ENCODE results near the gene PDE9A.

The PDE9A gene

GRCh38 chr21:42754270-42754933, 101.0 kb downstream of the PDE9A start:
- DNase-seq (ENCODE audit: low spot score) = no peak
- FAIRE-seq = no peak

GRCh38 chr21:42755031-42755665, 101.7 kb downstream of the PDE9A start:
- no peak for DNase-seq (ENCODE audit: low spot score)
- no peak for FAIRE-seq

- FAIRE-seq (no peak), DNase-seq (ENCODE audit: low spot score) (no peak)
These were observed 102.6 kb downstream of the PDE9A start for GRCh38 chr21:42755766-42756579.

GRCh38 chr21:42756580-42757250, 103.3 kb downstream of the PDE9A start:
- FAIRE-seq = no peak
- no peak for DNase-seq (ENCODE audit: low spot score)

GRCh38 chr21:42757422-42757821, 104.0 kb downstream of the PDE9A start:
- FAIRE-seq = no peak
- no peak for DNase-seq (ENCODE audit: low spot score)

- DNase-seq (ENCODE audit: low spot score) (no peak), FAIRE-seq (no peak)
These were observed 104.6 kb downstream of the PDE9A start for GRCh38 chr21:42757826-42758655.

- FAIRE-seq (no peak), DNase-seq (ENCODE audit: low spot score) (no peak)
These were observed 105.5 kb downstream of the PDE9A start for GRCh38 chr21:42758721-42759593.

- FAIRE-seq = no peak
- DNase-seq (ENCODE audit: low spot score) = no peak
These were observed 106.1 kb downstream of the PDE9A start for GRCh38 chr21:42759594-42759927.

GRCh38 chr21:42760361-42760950, 107.0 kb downstream of the PDE9A start:
- DNase-seq (ENCODE audit: low spot score) (no peak), FAIRE-seq (no peak)

GRCh38 chr21:42760951-42761751, 107.7 kb downstream of the PDE9A start:
- no peak for DNase-seq (ENCODE audit: low spot score)

GRCh38 chr21:42761776-42762335, 108.4 kb downstream of the PDE9A start:
- DNase-seq (ENCODE audit: low spot score) (no peak), FAIRE-seq (no peak)

More at GRCh38 chr21:42760951-42761751, 107.7 kb downstream of the PDE9A start:
- no peak for FAIRE-seq

GRCh38 chr21:42763581-42764442, 110.4 kb downstream of the PDE9A start:
- no peak for FAIRE-seq
- DNase-seq (ENCODE audit: low spot score) = no peak

GRCh38 chr21:42764443-42764760, 111.0 kb downstream of the PDE9A start:
- no peak for FAIRE-seq
- no peak for DNase-seq (ENCODE audit: low spot score)

- no peak for FAIRE-seq
These were observed 111.5 kb downstream of the PDE9A start for GRCh38 chr21:42764883-42765282.

GRCh38 chr21:42765656-42766055, 112.2 kb downstream of the PDE9A start:
- DNase-seq (ENCODE audit: low spot score) = no peak
- no peak for FAIRE-seq

More at GRCh38 chr21:42764883-42765282, 111.5 kb downstream of the PDE9A start:
- no peak for DNase-seq (ENCODE audit: low spot score)

- no peak for DNase-seq (ENCODE audit: low spot score)
- FAIRE-seq = no peak
These were observed 113.5 kb downstream of the PDE9A start for GRCh38 chr21:42766739-42767560.

GRCh38 chr21:42767561-42767835, 114.1 kb downstream of the PDE9A start:
- no peak for DNase-seq (ENCODE audit: low spot score)
- FAIRE-seq = no peak

Measured in RCC 7860 (cell line).